ENCODE data around the gene GMPPA. TPM values are rescaled to one million over a fixed set of nuclear protein-coding genes. Genes with fewer than 3 reads are reported as not detected.

GMPPA gene
- total RNA-seq, 1 donor from 2014 or later = 30.2 TPM

GRCh38 chr2:219517954-219518778 lies 19.5 kb downstream of the GMPPA start:
- Mint-ChIP-seq H3K27me3 (ENCODE audit: unreplicated experiment) (peaks cover 24% of the 10 kb centered on the region), H3K4me3 (ENCODE audit: unreplicated experiment) (no peak overlapping the region), H3K9me3 (ENCODE audit: unreplicated experiment) (no peaks in the 10 kb centered on the region), H3K4me1 (ENCODE audit: unreplicated experiment) (peaks cover 51% of the 10 kb centered on the region), H3K36me3 (ENCODE audit: low read depth, unreplicated experiment) (no peaks in the 10 kb centered on the region), H3K27ac (ENCODE audit: unreplicated experiment) (no peak overlapping the region)
- DNase-seq (ENCODE audit: low spot score) = no peak
- TF ChIP-seq CTCF (IDR thresholded peaks at IDR 0.05; ENCODE audit: unreplicated experiment) = no peak

DNA sequence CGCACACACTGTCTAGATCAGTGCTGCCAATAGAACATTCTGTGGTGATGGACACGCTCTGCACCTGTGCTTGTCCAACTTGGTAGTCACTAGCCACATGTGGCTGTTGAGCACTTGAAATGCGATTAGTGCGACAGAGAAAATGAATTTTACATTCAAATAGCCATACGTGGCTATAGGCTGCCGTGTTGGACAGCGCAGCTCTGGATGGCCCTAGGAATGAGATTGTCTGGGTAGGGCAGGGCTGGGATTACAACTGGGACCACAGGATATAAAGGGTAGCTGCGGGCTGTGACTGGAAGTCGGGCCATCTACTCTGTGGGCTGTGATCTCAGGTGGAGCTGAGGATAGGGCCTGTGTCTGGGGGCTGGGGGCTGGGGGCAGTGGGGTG lies 20.8 kb downstream of the GMPPA start:
- Mint-ChIP-seq H3K27me3 (ENCODE audit: unreplicated experiment) (peaks cover 30% of the 10 kb centered on the region), H3K27ac (ENCODE audit: unreplicated experiment) (no peak overlapping the region), H3K36me3 (ENCODE audit: low read depth, unreplicated experiment) (no peaks in the 10 kb centered on the region), H3K4me3 (ENCODE audit: unreplicated experiment) (no peak overlapping the region), H3K9me3 (ENCODE audit: unreplicated experiment) (no peaks in the 10 kb centered on the region), H3K4me1 (ENCODE audit: unreplicated experiment) (peaks cover 47% of the 10 kb centered on the region)
- no peak for DNase-seq (ENCODE audit: low spot score)
- no peak for TF ChIP-seq CTCF (IDR thresholded peaks at IDR 0.05; ENCODE audit: unreplicated experiment)

DNA sequence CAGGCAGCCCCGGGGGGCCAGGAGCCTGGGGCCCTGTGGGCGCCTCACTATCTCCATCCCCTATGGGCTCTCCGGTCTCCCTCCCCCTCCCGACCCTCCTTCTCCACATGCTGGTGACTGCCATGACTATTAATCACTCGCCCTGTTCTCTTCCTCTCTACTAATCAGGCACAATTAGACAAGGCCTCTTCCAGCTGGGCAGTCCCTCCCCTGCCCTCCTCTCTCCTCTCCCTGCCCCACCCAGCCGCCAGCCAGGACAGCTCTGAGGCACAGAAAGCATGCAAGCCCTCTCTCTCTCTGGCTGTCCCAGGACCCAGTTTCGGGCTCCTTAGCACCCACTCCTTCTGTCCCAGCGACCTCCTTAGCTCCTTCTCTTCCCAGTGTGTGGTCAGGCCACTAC lies 21.4 kb downstream of the GMPPA start:
- H3K4me1 Mint-ChIP-seq (ENCODE audit: unreplicated experiment) = peaks cover 46% of the 10 kb centered on the region
- TF ChIP-seq CTCF (IDR thresholded peaks at IDR 0.05; ENCODE audit: unreplicated experiment) = no peak
- no peak for DNase-seq (ENCODE audit: low spot score)
- no peak overlapping the region for H3K4me3 Mint-ChIP-seq (ENCODE audit: unreplicated experiment)
- H3K27me3 Mint-ChIP-seq (ENCODE audit: unreplicated experiment) = peaks cover 32% of the 10 kb centered on the region
- H3K36me3 Mint-ChIP-seq (ENCODE audit: low read depth, unreplicated experiment) = no peaks in the 10 kb centered on the region
- no peak overlapping the region for H3K27ac Mint-ChIP-seq (ENCODE audit: unreplicated experiment)
- no peaks in the 10 kb centered on the region for H3K9me3 Mint-ChIP-seq (ENCODE audit: unreplicated experiment)

- Mint-ChIP-seq H3K4me3 (ENCODE audit: unreplicated experiment) (no peak overlapping the region), H3K36me3 (ENCODE audit: low read depth, unreplicated experiment) (no peaks in the 10 kb centered on the region), H3K9me3 (ENCODE audit: unreplicated experiment) (no peaks in the 10 kb centered on the region), H3K4me1 (ENCODE audit: unreplicated experiment) (peaks cover 53% of the 10 kb centered on the region), H3K27me3 (ENCODE audit: unreplicated experiment) (peaks cover 36% of the 10 kb centered on the region), H3K27ac (ENCODE audit: unreplicated experiment) (no peak overlapping the region)
- DNase-seq (ENCODE audit: low spot score) = peak; percentile 67
- TF ChIP-seq CTCF (IDR thresholded peaks at IDR 0.05; ENCODE audit: unreplicated experiment) = peak; percentile 62
Observed at GRCh38 chr2:219521066-219521880, 22.6 kb downstream of the GMPPA start.
